ENCODE results near the gene NTMT1. TPM values are rescaled to one million over a fixed set of nuclear protein-coding genes. Genes with fewer than 3 reads are reported as not detected.
"Not testable (repeated sequence)": the region's sequence is repeated elsewhere in the genome, so short reads cannot be mapped to it uniquely, and the experiment has no call there.

NTMT1 gene
- total RNA-seq, 4 donors from 2014 or later: 20.3 to 33.3 (median 31.9) TPM

- no peak overlapping the region for H3K27ac ChIP-seq (replicated peaks in 1 of 4)
- 75% methylated on average over 7 of the region's 7 CpGs for WGBS
- intact Hi-C loops (cut with DNase I): no loop called here
- H3K4me3 ChIP-seq: no peak overlapping the region
- H3K4me1 ChIP-seq: peaks cover 0 to 9% (median 0%) of the 10 kb centered on the region in 4 donors
- H3K36me3 ChIP-seq: no peaks in the 10 kb centered on the region
- no peaks in the 10 kb centered on the region for H3K27me3 ChIP-seq
- TF ChIP-seq POLR2A (IDR thresholded peaks at IDR 0.05; ENCODE audit: low read depth) (no peak), POLR2AphosphoS5 (IDR thresholded peaks at IDR 0.05) (no peak), CTCF (IDR thresholded peaks at IDR 0.05) (no peak), EP300 (IDR thresholded peaks at IDR 0.05) (no peak)
- H3K9me3 ChIP-seq: no peaks in the 10 kb centered on the region
- DNase-seq (ENCODE audit: extremely low spot score): no peak
Observed at GRCh38 chr9:129655696-129656095, 29.7 kb downstream of the NTMT1 start.

GRCh38 chr9:129656795-129657390 lies 30.9 kb downstream of the NTMT1 start:
- H3K36me3 ChIP-seq: no peaks in the 10 kb centered on the region
- H3K4me3 ChIP-seq: no peak overlapping the region
- DNase-seq (ENCODE audit: extremely low spot score): no peak
- H3K27ac ChIP-seq (replicated peaks in 1 of 4): no peak overlapping the region
- H3K9me3 ChIP-seq: no peaks in the 10 kb centered on the region
- intact Hi-C loops (cut with DNase I): no loop called here
- H3K4me1 ChIP-seq: peaks cover 0 to 9% (median 0%) of the 10 kb centered on the region in 4 donors
- H3K27me3 ChIP-seq: no peaks in the 10 kb centered on the region
- 72% methylated on average over 12 of the region's 12 CpGs for WGBS
- TF ChIP-seq POLR2AphosphoS5 (IDR thresholded peaks at IDR 0.05) (no peak), EP300 (IDR thresholded peaks at IDR 0.05) (no peak), POLR2A (IDR thresholded peaks at IDR 0.05; ENCODE audit: low read depth) (no peak), CTCF (IDR thresholded peaks at IDR 0.05) (no peak)

GRCh38 chr9:129661029-129661428 lies 35.1 kb downstream of the NTMT1 start:
- 60% methylated on average over 2 of the region's 2 CpGs for WGBS
- no peak for DNase-seq (ENCODE audit: extremely low spot score)
- no peak for TF ChIP-seq CTCF (IDR thresholded peaks at IDR 0.05)

GRCh38 chr9:129662239-129662638 lies 36.3 kb downstream of the NTMT1 start:
- H3K27ac ChIP-seq (replicated peaks in 1 of 4); DNase-seq (ENCODE audit: extremely low spot score); H3K4me3 ChIP-seq; H3K9me3 ChIP-seq; intact Hi-C loops (cut with DNase I); H3K36me3 ChIP-seq: not testable (repeated sequence)
- WGBS: 79% methylated on average over 3 of the region's 3 CpGs
- Histone ChIP-seq H3K27me3 (peaks cover 0 to 39% (median 8%) of the 10 kb centered on the region in 4 donors), H3K4me1 (peaks cover 8 to 27% (median 22%) of the 10 kb centered on the region in 4 donors)

More at GRCh38 chr9:129661029-129661428, 35.1 kb downstream of the NTMT1 start:
- no peaks in the 10 kb centered on the region for H3K36me3 ChIP-seq
- H3K27ac ChIP-seq (replicated peaks in 1 of 4): no peak overlapping the region
- H3K9me3 ChIP-seq: no peaks in the 10 kb centered on the region
- intact Hi-C loops (cut with DNase I): no loop called here
- peaks cover 5 to 15% (median 12%) of the 10 kb centered on the region in 4 donors for H3K4me1 ChIP-seq
- H3K4me3 ChIP-seq: no peak overlapping the region
- H3K27me3 ChIP-seq: peaks cover 0 to 27% (median 4%) of the 10 kb centered on the region in 4 donors

- TF ChIP-seq CTCF (IDR thresholded peaks at IDR 0.05) (no peak), EP300 (IDR thresholded peaks at IDR 0.05) (no peak), POLR2A (IDR thresholded peaks at IDR 0.05; ENCODE audit: low read depth) (no peak), POLR2AphosphoS5 (IDR thresholded peaks at IDR 0.05) (no peak)
- peaks cover 8 to 28% (median 22%) of the 10 kb centered on the region in 4 donors for H3K4me1 ChIP-seq
- peak overlapping the region; percentile 46 to 65 (median 56) for H3K4me3 ChIP-seq
- intact Hi-C loops (cut with DNase I): loop anchor here (5.0 kb wide), 1 partner anchor 52 kb away; no protein-coding TSS in a partner anchor
- peak overlapping the region in 2 of 4 donors; percentile 10 to 25 for H3K27ac ChIP-seq (replicated peaks in 1 of 4)
- H3K36me3 ChIP-seq: no peaks in the 10 kb centered on the region
- H3K27me3 ChIP-seq: peaks cover 0 to 51% (median 8%) of the 10 kb centered on the region in 4 donors
- DNase-seq (ENCODE audit: extremely low spot score): no peak
- H3K9me3 ChIP-seq: no peaks in the 10 kb centered on the region
- WGBS: 38% methylated on average over 19 of the region's 36 CpGs
Observed at GRCh38 chr9:129664746-129665388, 38.9 kb downstream of the NTMT1 start.

Data from esophagus muscularis mucosa (tissue), 4 donors.